NOMO-1 treated with dmso at 0.1 percent for 144 hours (cell line): ENCODE measurements around the gene TGFBR3.
"Not testable (repeated sequence)": the region's sequence is repeated elsewhere in the genome, so short reads cannot be mapped to it uniquely, and the experiment has no call there.

ENCODE experiments used
- DNase-seq: peaks from one replicate; lab custom pipeline; 2025; ENCODE audit not compliant: unreplicated experiment; lab: John Stamatoyannopoulos, UW

Gene TGFBR3

GRCh38 chr1:91851130-91852010, 34.6 kb downstream of the TGFBR3 start:
- DNase-seq = no peak

DNA sequence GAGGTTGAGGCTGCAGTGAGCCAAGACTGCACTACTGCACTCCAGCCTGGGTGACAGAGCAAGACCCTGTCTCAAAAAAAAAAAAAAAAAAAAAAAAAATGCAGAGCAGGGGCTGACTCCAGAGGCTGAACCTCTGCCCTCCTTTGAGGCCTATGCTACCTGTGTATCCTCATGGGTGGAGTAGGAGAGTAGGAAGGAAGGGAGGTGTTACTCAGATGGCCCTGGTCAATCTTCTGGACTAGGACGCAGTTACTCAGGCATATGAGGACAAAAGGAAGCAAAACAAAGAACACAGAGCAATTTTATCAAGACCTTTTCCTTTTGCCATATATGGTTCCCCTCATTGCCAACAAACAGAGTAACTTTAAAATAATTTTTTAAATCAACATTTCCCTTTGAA, 35.2 kb downstream of the TGFBR3 start:
- DNase-seq = no peak

- DNase-seq = no peak
Measured at GRCh38 chr1:91847851-91848250, 38.1 kb downstream of the TGFBR3 start.

GRCh38 chr1:91846639-91847013, 39.3 kb downstream of the TGFBR3 start:
- no peak for DNase-seq

DNA sequence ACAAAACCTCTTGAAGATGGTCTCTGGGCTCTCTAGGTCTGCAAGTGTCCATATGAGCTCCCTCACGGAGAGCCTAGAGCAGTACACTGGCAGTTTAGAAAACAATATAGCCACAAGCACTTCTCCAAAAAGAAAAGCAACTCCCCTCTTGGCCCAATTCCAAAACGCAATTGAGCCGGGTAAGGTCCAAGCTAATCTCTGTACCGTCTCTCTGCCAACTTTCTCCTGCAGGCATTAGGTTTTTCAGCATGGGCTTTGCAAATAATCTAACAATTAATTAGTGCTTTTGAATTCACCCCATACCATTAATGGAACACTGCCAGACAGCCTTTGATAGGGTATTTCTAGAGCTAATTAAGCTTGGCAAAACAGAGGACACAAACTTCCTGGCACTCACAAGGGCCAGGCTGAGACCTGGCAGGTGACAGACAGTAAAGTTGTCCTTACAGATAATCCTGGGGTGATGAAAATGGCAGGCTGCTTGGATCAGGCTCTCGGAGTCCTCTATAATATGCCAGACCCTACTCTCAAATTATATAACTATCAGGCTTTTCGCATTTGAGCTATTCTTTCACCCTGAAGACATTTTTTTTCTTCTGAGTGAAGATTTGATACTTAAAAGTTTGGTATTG, 39.8 kb downstream of the TGFBR3 start:
- no peak for DNase-seq

DNA sequence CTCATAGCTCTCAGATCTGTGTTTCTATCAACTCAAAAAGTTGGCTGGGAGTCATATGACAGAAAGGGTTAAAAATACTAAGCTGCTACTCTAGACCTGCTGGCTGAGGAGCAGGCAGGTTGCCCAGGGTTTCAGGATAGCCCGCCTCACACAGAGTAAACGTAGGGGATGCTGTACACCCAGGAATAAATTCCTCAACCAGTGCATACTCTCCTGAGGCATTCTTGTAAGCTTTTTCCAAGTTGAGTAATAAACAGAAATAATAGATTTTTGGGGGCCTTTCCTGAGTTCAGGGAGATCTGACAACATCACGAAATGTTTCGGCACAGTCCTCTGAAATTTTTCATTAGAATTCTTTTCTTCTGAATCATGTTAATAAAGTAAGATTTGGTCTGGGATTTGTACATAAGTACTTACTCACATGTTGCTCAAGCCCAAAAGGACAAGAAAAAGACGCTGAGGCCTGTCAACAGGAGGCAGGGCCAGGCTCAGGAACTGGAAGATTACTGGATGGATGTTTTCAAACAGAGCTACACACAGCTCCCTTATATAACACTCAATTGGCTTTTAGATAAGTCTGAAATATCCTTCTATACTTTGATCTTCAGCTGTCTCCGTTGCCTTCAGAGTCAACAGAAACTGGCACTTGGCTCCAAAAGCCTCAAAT, 41.0 kb downstream of the TGFBR3 start:
- DNase-seq = no peak

GRCh38 chr1:91843843-91844242, 42.1 kb downstream of the TGFBR3 start:
- no peak for DNase-seq

GRCh38 chr1:91842563-91842962, 43.4 kb downstream of the TGFBR3 start:
- DNase-seq = no peak

GRCh38 chr1:91842056-91842455, 43.9 kb downstream of the TGFBR3 start:
- no peak for DNase-seq

GRCh38 chr1:91840276-91840675, 45.7 kb downstream of the TGFBR3 start:
- not testable (repeated sequence) for DNase-seq

DNA sequence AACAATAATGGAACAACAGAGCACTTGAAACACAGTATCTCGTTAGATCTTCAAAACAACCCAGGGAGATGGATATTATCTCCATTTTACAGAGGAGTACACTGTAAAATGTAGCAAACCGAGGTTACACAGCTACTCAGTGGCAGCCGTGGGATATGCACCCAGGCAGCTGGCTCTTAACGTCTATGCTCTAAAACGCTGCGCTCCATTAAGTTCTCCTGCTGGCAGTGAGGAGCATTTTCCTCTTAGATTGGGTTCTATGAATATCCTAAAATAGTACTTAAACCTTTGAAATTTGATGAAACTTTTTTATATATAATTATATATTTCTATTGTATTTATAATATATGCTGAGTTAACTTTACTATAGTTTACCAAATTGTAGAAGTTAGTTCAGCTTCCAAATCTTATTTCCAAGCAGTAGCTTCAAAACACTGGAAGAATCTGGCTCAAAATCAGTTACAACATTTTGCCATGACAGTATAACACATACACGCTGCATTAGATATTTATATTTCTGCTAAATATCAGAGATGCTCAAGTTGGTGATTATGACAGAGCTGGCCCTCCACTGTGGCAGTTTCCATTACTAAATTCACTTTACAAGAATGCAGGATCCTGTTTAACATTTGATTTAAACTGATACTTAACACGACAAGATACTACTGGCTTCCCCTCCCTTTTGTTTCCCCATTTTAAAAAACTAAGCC, 49.5 kb downstream of the TGFBR3 start:
- no peak for DNase-seq

- no peak for DNase-seq
Measured at GRCh38 chr1:91835087-91835521, 50.8 kb downstream of the TGFBR3 start.

- DNase-seq = not testable (repeated sequence)
Measured at GRCh38 chr1:91834549-91834948, 51.4 kb downstream of the TGFBR3 start.

- DNase-seq = no peak
Measured at GRCh38 chr1:91833946-91834345, 52.0 kb downstream of the TGFBR3 start.

GRCh38 chr1:91831132-91831930, 54.6 kb downstream of the TGFBR3 start:
- DNase-seq = no peak

DNA sequence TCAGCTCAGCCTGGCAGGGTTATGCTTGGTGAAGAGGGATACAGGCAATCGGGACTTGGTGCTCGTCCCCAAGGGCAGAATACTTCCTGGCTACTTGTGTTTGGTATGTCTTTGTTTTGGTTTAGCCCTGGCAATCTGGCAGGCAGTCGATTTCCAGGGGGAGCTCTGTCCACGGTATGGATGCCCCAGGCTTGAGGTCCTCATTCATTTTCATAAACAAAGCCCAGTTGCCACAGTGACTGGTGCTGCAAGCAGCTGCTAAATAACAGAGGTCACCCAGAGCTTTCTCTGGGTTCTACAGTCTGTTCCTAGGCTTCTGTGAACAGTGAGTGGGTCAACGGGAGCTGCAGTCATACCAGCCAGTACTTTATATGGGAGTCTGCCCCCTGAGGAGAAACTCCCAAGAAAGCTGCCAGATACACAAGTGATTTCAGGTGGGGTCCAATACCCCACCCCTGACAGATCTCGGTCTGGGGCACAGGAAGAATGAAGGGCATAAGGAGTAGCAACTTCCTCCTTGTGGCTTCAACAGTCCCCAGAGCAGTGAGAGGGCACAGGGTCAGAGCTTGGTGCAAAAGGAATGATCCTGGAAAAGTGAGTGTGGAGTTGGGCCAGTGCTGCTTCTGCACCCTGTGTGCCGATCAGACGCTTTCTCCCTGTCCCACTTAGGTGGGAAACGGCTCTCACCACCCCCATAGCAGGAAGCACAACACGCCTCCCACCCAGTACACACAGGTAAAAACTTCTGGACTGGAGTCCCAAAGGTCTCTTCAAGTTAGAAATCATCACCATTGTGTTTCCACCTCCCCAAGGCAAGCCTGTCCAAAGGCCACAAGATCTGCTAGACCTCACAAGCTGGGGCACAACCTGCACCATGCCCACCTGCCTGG, 55.5 kb downstream of the TGFBR3 start:
- no peak for DNase-seq

GRCh38 chr1:91829293-91830153, 56.4 kb downstream of the TGFBR3 start:
- no peak for DNase-seq

DNA sequence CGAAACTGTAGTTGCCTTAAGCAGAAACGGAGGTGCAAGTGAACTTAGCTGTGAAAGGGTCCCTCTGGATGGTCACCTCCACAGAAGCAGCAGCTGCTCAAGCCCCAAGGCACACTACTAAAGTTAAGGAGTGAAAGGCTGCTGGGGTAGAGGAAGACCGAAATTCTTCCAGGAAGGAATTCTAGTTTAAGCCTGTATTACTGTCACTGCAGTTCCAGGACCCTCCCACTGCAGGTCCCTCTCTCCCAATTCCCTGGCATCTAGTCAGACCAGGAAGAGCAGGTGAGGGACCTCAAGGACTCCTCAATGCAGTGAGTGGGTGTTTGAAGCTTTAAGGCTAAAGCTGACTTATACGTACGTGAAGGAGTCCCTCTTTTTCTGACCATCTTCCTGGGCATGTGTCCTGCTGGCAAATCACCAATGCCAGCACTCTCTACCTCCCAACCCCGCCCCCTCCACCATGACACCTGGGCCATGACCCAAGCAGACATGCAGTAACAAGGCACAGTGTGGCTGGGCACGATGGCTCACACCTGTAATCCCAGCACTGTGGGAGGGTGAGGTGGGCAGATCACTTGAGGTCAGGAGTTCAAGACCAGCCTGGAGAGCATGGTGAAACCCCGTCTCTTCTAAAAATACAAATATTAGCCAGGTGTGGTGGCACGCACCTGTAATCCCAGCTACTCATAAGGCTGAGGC, 57.2 kb downstream of the TGFBR3 start:
- no peak for DNase-seq
